ENCODE measurements around the gene TMEM258.

GRCh38 chr11:61745781-61746441, 46.5 kb downstream of the TMEM258 start:
- TF ChIP-seq CTCF (IDR thresholded peaks at IDR 0.05): no peak
- no peak for TF ChIP-seq POLR2A (IDR thresholded peaks at IDR 0.05)
- no peak for TF ChIP-seq POLR2AphosphoS5 (IDR thresholded peaks at IDR 0.05; ENCODE audit: insufficient read depth in 1 of 2, low read depth in 1 of 2)
